CD8-positive, alpha-beta memory T cell (primary cell): ENCODE measurements around the gene CCNG2. TPM values are rescaled to one million over a fixed set of nuclear protein-coding genes. Genes with fewer than 3 reads are reported as not detected.

Experiments
- CTCF ChIA-PET: fragments of 350-600 bp; sonication (Branson Sonifier 250); formaldehyde crosslinking; loops from one replicate; lab custom pipeline; 2021; ENCODE audit warnings: antibody characterized with exemption; lab: Charles Lee
- POLR2A ChIA-PET: fragments of 350-600 bp; sonication (Branson Sonifier 250); formaldehyde crosslinking; loops from one replicate; lab custom pipeline; 2021; ENCODE audit warnings: antibody characterized with exemption; lab: Charles Lee
- DNase-seq, 5 donors: peaks; one replicate each; pipeline versions ENCODE4 v3.0.0 to v3.0.0-alpha.2; 2020 to 2022; ENCODE audit warnings: mixed read lengths in 1 of 5
- H3K27ac ChIP-seq: one replicate; pipeline ENCODE4 v1.7.0; 2013; ENCODE audit warnings: low read depth, mild to moderate bottlenecking, low read length, moderate library complexity
- H3K27me3 ChIP-seq: 2 replicates; pipeline ENCODE4 v1.7.0; 2013; ENCODE audit warnings: low read length, mild to moderate bottlenecking; ENCODE audit not compliant: insufficient read depth, poor library complexity, severe bottlenecking
- H3K36me3 ChIP-seq: 2 replicates; pipeline ENCODE4 v1.7.0; 2013; ENCODE audit warnings: mild to moderate bottlenecking, low read length, moderate library complexity; ENCODE audit not compliant: insufficient read depth
- H3K4me1 ChIP-seq: 2 replicates; pipeline ENCODE4 v1.7.0; 2013; ENCODE audit warnings: mild to moderate bottlenecking, low read length, moderate library complexity; ENCODE audit not compliant: insufficient read depth
- H3K4me3 ChIP-seq: 2 replicates; pipeline ENCODE4 v1.7.0; 2013; ENCODE audit warnings: mild to moderate bottlenecking, low read length
- H3K9me3 ChIP-seq: 2 replicates; pipeline ENCODE4 v1.7.0; 2013; ENCODE audit warnings: mild to moderate bottlenecking, low read length
- H3K27ac Mint-ChIP-seq, 8 donors: one replicate each; pipeline ENCODE4 v1.8.0; 2020 to 2021; ENCODE audit warnings: mixed read lengths in 8 of 8, mild to moderate bottlenecking in 6 of 8, inconsistent platforms in 3 of 8, moderate library complexity in 3 of 8
- H3K27me3 Mint-ChIP-seq, 2 donors: one replicate each; pipeline ENCODE4 v1.8.0; 2020 to 2021; ENCODE audit warnings: mixed read lengths in 2 of 2, mild to moderate bottlenecking in 1 of 2, moderate library complexity in 1 of 2
- H3K36me3 Mint-ChIP-seq, 3 donors: one replicate each; pipeline ENCODE4 v1.8.0; 2020 to 2021; ENCODE audit warnings: mixed read lengths in 3 of 3, inconsistent platforms in 1 of 3, mild to moderate bottlenecking in 1 of 3
- H3K4me1 Mint-ChIP-seq, 3 donors: one replicate each; pipeline ENCODE4 v1.8.0; 2020 to 2021; ENCODE audit warnings: mixed read lengths in 3 of 3, inconsistent platforms in 1 of 3, mild to moderate bottlenecking in 1 of 3
- H3K4me3 Mint-ChIP-seq, 7 donors: one replicate each; pipeline ENCODE4 v1.8.0; 2020 to 2021; ENCODE audit warnings: mixed read lengths in 7 of 7, mild to moderate bottlenecking in 6 of 7, moderate library complexity in 4 of 7, inconsistent platforms in 2 of 7
- H3K9me3 Mint-ChIP-seq, 5 donors: one replicate each; pipeline ENCODE4 v1.8.0; 2020 to 2022; ENCODE audit warnings: mixed read lengths in 5 of 5, mild to moderate bottlenecking in 3 of 5, moderate library complexity in 2 of 5, inconsistent platforms in 1 of 5
- polyA plus RNA-seq: library from polyadenylated mRNA; unstranded; fragments of 300-500 nt; fragmentation: Illumina TruSeq; gene quantifications from one replicate; pipeline ENCODE4 v1.2.3, GENCODE V29; 2021
- total RNA-seq, 2 experiments: library from RNA; stranded (reverse); gene quantifications; one replicate each; pipeline ENCODE4 v1.2.3, GENCODE V29; 2021

The CCNG2 gene
- total and polyA plus RNA-seq, 3 experiments from 2014 or later: 3.7 to 23.9 (median 4.0) TPM

- H3K4me1 ChIP-seq: no peaks in the 10 kb centered on the region
- H3K27me3 ChIP-seq: no peaks in the 10 kb centered on the region
- Mint-ChIP-seq H3K9me3 (no peaks in the 10 kb centered on the region), H3K27ac (no peak overlapping the region), H3K4me1 (peaks cover 3 to 9% (median 3%) of the 10 kb centered on the region in 3 donors), H3K36me3 (no peaks in the 10 kb centered on the region), H3K4me3 (no peak overlapping the region), H3K27me3 (peaks cover 0 to 2% of the 10 kb centered on the region in 2 donors)
- no peak overlapping the region for H3K4me3 ChIP-seq
- no peak for DNase-seq
- ChIA-PET POLR2A (no interaction called here), CTCF (interaction anchor here (0.9 to 11.2 kb wide), 3 partner anchors 103 to 154 kb away, joined by 3 to 144 read pairs (median 5); no protein-coding TSS in a partner anchor)
- no peaks in the 10 kb centered on the region for H3K9me3 ChIP-seq
- no peak overlapping the region for H3K27ac ChIP-seq
- no peaks in the 10 kb centered on the region for H3K36me3 ChIP-seq
These were observed 42.3 kb downstream of the CCNG2 start for GRCh38 chr4:77199276-77199675.

GRCh38 chr4:77199701-77200100, 42.7 kb downstream of the CCNG2 start:
- Histone ChIP-seq H3K4me3 (no peak overlapping the region), H3K4me1 (no peaks in the 10 kb centered on the region), H3K9me3 (no peaks in the 10 kb centered on the region), H3K27ac (no peak overlapping the region), H3K36me3 (no peaks in the 10 kb centered on the region), H3K27me3 (no peaks in the 10 kb centered on the region)
- ChIA-PET CTCF (interaction anchor here (0.9 to 11.2 kb wide), 3 partner anchors 10 to 155 kb away, joined by 3 to 144 read pairs (median 3); no protein-coding TSS in a partner anchor), POLR2A (no interaction called here)
- no peak for DNase-seq
- Mint-ChIP-seq H3K27ac (no peak overlapping the region), H3K4me3 (no peak overlapping the region), H3K9me3 (no peaks in the 10 kb centered on the region), H3K36me3 (no peaks in the 10 kb centered on the region), H3K4me1 (peaks cover 0 to 7% (median 0%) of the 10 kb centered on the region in 3 donors), H3K27me3 (peaks cover 0 to 2% of the 10 kb centered on the region in 2 donors)

- H3K36me3 ChIP-seq: no peaks in the 10 kb centered on the region
- H3K36me3 Mint-ChIP-seq: no peaks in the 10 kb centered on the region
- H3K4me3 Mint-ChIP-seq: no peak overlapping the region
- H3K27me3 ChIP-seq: no peaks in the 10 kb centered on the region
- no peaks in the 10 kb centered on the region for H3K9me3 Mint-ChIP-seq
- no peak overlapping the region for H3K27ac Mint-ChIP-seq
- ChIA-PET CTCF (interaction anchor here (1.0 to 11.2 kb wide), 3 partner anchors 8 to 150 kb away, joined by 3 to 144 read pairs (median 43); no protein-coding TSS in a partner anchor), POLR2A (no interaction called here)
- H3K4me3 ChIP-seq: no peak overlapping the region
- no peaks in the 10 kb centered on the region for H3K4me1 ChIP-seq
- H3K27ac ChIP-seq: no peak overlapping the region
- H3K4me1 Mint-ChIP-seq: peaks cover 0 to 7% (median 0%) of the 10 kb centered on the region in 3 donors
- H3K9me3 ChIP-seq: no peaks in the 10 kb centered on the region
- peaks cover 2 to 5% of the 10 kb centered on the region in 2 donors for H3K27me3 Mint-ChIP-seq
- no peak for DNase-seq
These were observed 44.3 kb downstream of the CCNG2 start for GRCh38 chr4:77201343-77201742.

- Histone ChIP-seq H3K27ac (no peak overlapping the region), H3K36me3 (no peaks in the 10 kb centered on the region), H3K4me1 (no peaks in the 10 kb centered on the region), H3K4me3 (no peak overlapping the region), H3K9me3 (no peaks in the 10 kb centered on the region), H3K27me3 (no peaks in the 10 kb centered on the region)
- DNase-seq: no peak
- no peak overlapping the region for H3K27ac Mint-ChIP-seq
- POLR2A ChIA-PET: no interaction called here
- CTCF ChIA-PET: interaction anchor here (1.0 to 11.2 kb wide), 4 partner anchors 8 to 151 kb away, joined by 3 to 144 read pairs (median 32); no protein-coding TSS in a partner anchor
- no peaks in the 10 kb centered on the region for H3K36me3 Mint-ChIP-seq
- no peak overlapping the region for H3K4me3 Mint-ChIP-seq
- no peaks in the 10 kb centered on the region for H3K9me3 Mint-ChIP-seq
- H3K4me1 Mint-ChIP-seq: peaks cover 0 to 7% (median 0%) of the 10 kb centered on the region in 3 donors
- H3K27me3 Mint-ChIP-seq: peaks cover 2 to 5% of the 10 kb centered on the region in 2 donors
These were observed 44.9 kb downstream of the CCNG2 start for GRCh38 chr4:77201857-77202256.

- no peak overlapping the region for H3K27ac ChIP-seq
- CTCF ChIA-PET: interaction anchor here (1.0 to 11.2 kb wide), 14 partner anchors 9 to 700 kb away, joined by 3 to 144 read pairs (median 8); no protein-coding TSS in a partner anchor
- H3K4me3 ChIP-seq: no peak overlapping the region
- H3K9me3 ChIP-seq: no peaks in the 10 kb centered on the region
- Mint-ChIP-seq H3K27ac (peak overlapping the region in 1 of 8 donors; percentile 5), H3K36me3 (no peaks in the 10 kb centered on the region), H3K4me3 (no peak overlapping the region), H3K9me3 (no peaks in the 10 kb centered on the region), H3K27me3 (peaks cover 2 to 8% of the 10 kb centered on the region in 2 donors), H3K4me1 (peaks cover 0 to 7% (median 0%) of the 10 kb centered on the region in 3 donors)
- H3K36me3 ChIP-seq: no peaks in the 10 kb centered on the region
- DNase-seq: no peak
- POLR2A ChIA-PET: no interaction called here
- H3K27me3 ChIP-seq: no peaks in the 10 kb centered on the region
- H3K4me1 ChIP-seq: no peaks in the 10 kb centered on the region
These were observed 45.5 kb downstream of the CCNG2 start for GRCh38 chr4:77202491-77202890.

- H3K9me3 ChIP-seq: no peaks in the 10 kb centered on the region
- no peak overlapping the region for H3K27ac Mint-ChIP-seq
- no peak overlapping the region for H3K27ac ChIP-seq
- H3K4me3 Mint-ChIP-seq: no peak overlapping the region
- H3K9me3 Mint-ChIP-seq: no peaks in the 10 kb centered on the region
- H3K4me3 ChIP-seq: no peak overlapping the region
- peak; percentile 43 to 74 (median 55) for DNase-seq
- H3K36me3 ChIP-seq: no peaks in the 10 kb centered on the region
- CTCF ChIA-PET: interaction anchor here (0.6 to 11.2 kb wide), 34 partner anchors 9 to 773 kb away, joined by 3 to 144 read pairs (median 5); no protein-coding TSS in a partner anchor
- no peaks in the 10 kb centered on the region for H3K36me3 Mint-ChIP-seq
- H3K27me3 Mint-ChIP-seq: peaks cover 2 to 9% of the 10 kb centered on the region in 2 donors
- H3K4me1 Mint-ChIP-seq: peaks cover 0 to 7% (median 0%) of the 10 kb centered on the region in 3 donors
- POLR2A ChIA-PET: interaction anchor here (0.6 kb wide), 1 partner anchor 158 kb away, joined by 3 read pairs; no protein-coding TSS in a partner anchor
- no peaks in the 10 kb centered on the region for H3K4me1 ChIP-seq
- H3K27me3 ChIP-seq: no peaks in the 10 kb centered on the region
These were observed 46.6 kb downstream of the CCNG2 start for GRCh38 chr4:77203380-77204197.

- H3K4me3 Mint-ChIP-seq: no peak overlapping the region
- POLR2A ChIA-PET: no interaction called here
- CTCF ChIA-PET: interaction anchor here (1.4 to 11.2 kb wide), 10 partner anchors 8 to 159 kb away, joined by 4 to 144 read pairs (median 12); no protein-coding TSS in a partner anchor
These were observed 47.6 kb downstream of the CCNG2 start for GRCh38 chr4:77204621-77205020.

GRCh38 chr4:77209012-77209411, 52.0 kb downstream of the CCNG2 start:
- ChIA-PET CTCF (interaction anchor here (11.2 kb wide), 1 partner anchor 113 kb away, joined by 144 read pairs; no protein-coding TSS in a partner anchor), POLR2A (no interaction called here)
- H3K4me3 ChIP-seq: no peak overlapping the region
- H3K27ac Mint-ChIP-seq: no peak overlapping the region
- H3K4me1 ChIP-seq: no peaks in the 10 kb centered on the region
- H3K27me3 Mint-ChIP-seq: peaks cover 0 to 9% of the 10 kb centered on the region in 2 donors
- H3K36me3 ChIP-seq: no peaks in the 10 kb centered on the region
- H3K27ac ChIP-seq: no peak overlapping the region
- no peaks in the 10 kb centered on the region for H3K9me3 Mint-ChIP-seq
- H3K9me3 ChIP-seq: no peaks in the 10 kb centered on the region
- no peak for DNase-seq
- H3K36me3 Mint-ChIP-seq: peaks cover 0 to 1% (median 0%) of the 10 kb centered on the region in 3 donors
- no peaks in the 10 kb centered on the region for H3K27me3 ChIP-seq
- no peaks in the 10 kb centered on the region for H3K4me1 Mint-ChIP-seq
- H3K4me3 Mint-ChIP-seq: no peak overlapping the region

More at GRCh38 chr4:77204621-77205020, 47.6 kb downstream of the CCNG2 start:
- Mint-ChIP-seq H3K4me1 (peaks cover 0 to 7% (median 0%) of the 10 kb centered on the region in 3 donors), H3K27ac (no peak overlapping the region), H3K36me3 (no peaks in the 10 kb centered on the region), H3K27me3 (peaks cover 2 to 9% of the 10 kb centered on the region in 2 donors), H3K9me3 (no peaks in the 10 kb centered on the region)
- H3K4me1 ChIP-seq: no peaks in the 10 kb centered on the region
- H3K4me3 ChIP-seq: no peak overlapping the region
- no peaks in the 10 kb centered on the region for H3K36me3 ChIP-seq
- no peak overlapping the region for H3K27ac ChIP-seq
- H3K27me3 ChIP-seq: no peaks in the 10 kb centered on the region
- DNase-seq: no peak
- H3K9me3 ChIP-seq: no peaks in the 10 kb centered on the region
